GM12873 (cell line): Measurements from ENCODE around the gene EGFR.
A peak's percentile ranks its signal among the peaks of the same experiment; 100 is the strongest.

Experiments used
- CTCF ChIP-seq: IDR thresholded peaks from 2 replicates; pipeline ENCODE4 v1.5.1; 2012; ENCODE audit warnings: low read depth, mild to moderate bottlenecking, moderate library complexity, low read length, control low read depth; ENCODE audit not compliant: insufficient read depth; ENCODE audit errors: missing control alignments

The EGFR gene

GRCh38 chr7:55165176-55165861 lies 146.5 kb downstream of the EGFR start:
- TF ChIP-seq CTCF = no peak

- no peak for TF ChIP-seq CTCF
Observed at GRCh38 chr7:55170335-55171069, 151.7 kb downstream of the EGFR start.

GRCh38 chr7:55171157-55171556 lies 152.3 kb downstream of the EGFR start:
- TF ChIP-seq CTCF = no peak

GRCh38 chr7:55172161-55172560 lies 153.3 kb downstream of the EGFR start:
- TF ChIP-seq CTCF = no peak

- TF ChIP-seq CTCF = no peak
Observed at GRCh38 chr7:55172881-55173609, 154.2 kb downstream of the EGFR start.

- TF ChIP-seq CTCF = peak; percentile 8
Observed at GRCh38 chr7:55173671-55174070, 154.9 kb downstream of the EGFR start.

GRCh38 chr7:55174456-55174855 lies 155.6 kb downstream of the EGFR start:
- no peak for TF ChIP-seq CTCF
